SK-N-SH (cell line): ENCODE measurements around the gene ZNF32. TPM values are rescaled to one million over a fixed set of nuclear protein-coding genes. Genes with fewer than 3 reads are reported as not detected.
"Not testable (repeated sequence)": the region's sequence is repeated elsewhere in the genome, so short reads cannot be mapped to it uniquely, and the experiment has no call there.

Experiments
- CTCF ChIA-PET: fragments of 300-600, 350-600 bp; formaldehyde crosslinking; extraction: SDS; loops from one replicate; lab custom pipeline; 2021; lab: Yijun Ruan, JAX
- POLR2A ChIA-PET: fragments of 350-600 bp; sonication (Branson Sonifier 250); formaldehyde crosslinking; extraction: SDS; loops from one replicate; lab custom pipeline; 2020; ENCODE audit warnings: antibody characterized with exemption, inconsistent platforms; lab: Yijun Ruan, JAX
- DNase-seq: peaks from one replicate; pipeline ENCODE4 v3.0.0; 2012
- H2AFZ ChIP-seq: fragments of 200-600 bp; sonication (generic); 2 replicates; pipeline ENCODE4 v1.8.1; 2016; ENCODE audit warnings: antibody characterized with exemption, mild to moderate bottlenecking, low read depth
- H3F3A ChIP-seq: fragments of 200-600 bp; sonication (generic); replicated peaks from 2 replicates; pipeline ENCODE3; 2016; ENCODE audit warnings: antibody characterized with exemption, mild to moderate bottlenecking; ENCODE audit not compliant: insufficient read depth
- H3K27ac ChIP-seq, 2 experiments: fragments of 200-500 bp in 1 of 2; fragments of 200-600 bp in 1 of 2; sonication (Bioruptor generic) in 1 of 2; sonication (generic), shearing (Covaris generic) in 1 of 2; 2 replicates each; pipeline versions ENCODE4 v1.5.1 to v1.6.1; 2014 to 2016; ENCODE audit warnings: low read depth in 2 of 2, inconsistent platforms in 1 of 2, low read length in 1 of 2, mild to moderate bottlenecking in 1 of 2, mixed read lengths in 1 of 2
- H3K27me3 ChIP-seq: fragments of 200-600 bp; sonication (generic), shearing (Covaris generic); 2 replicates; pipeline ENCODE4 v1.6.1; 2016; ENCODE audit warnings: mixed run types; ENCODE audit not compliant: insufficient read depth
- H3K36me3 ChIP-seq, 2 experiments: fragments of 200-500 bp in 1 of 2; fragments of 200-600 bp in 1 of 2; sonication (Bioruptor generic) in 1 of 2; sonication (generic) in 1 of 2; replicated peaks in 1 of 2; 2 replicates each; pipeline versions ENCODE3 to v1.5.1; 2014 to 2016; ENCODE audit warnings: low read length in 1 of 2, mild to moderate bottlenecking in 1 of 2; ENCODE audit not compliant: insufficient read depth in 2 of 2, control insufficient read depth in 1 of 2
- H3K4me1 ChIP-seq, 2 experiments: fragments of 200-500 bp in 1 of 2; fragments of 200-600 bp in 1 of 2; sonication (Bioruptor generic) in 1 of 2; sonication (generic), shearing (Covaris generic) in 1 of 2; 2 replicates each; pipeline versions ENCODE4 v1.5.1 to v1.6.1; 2014 to 2016; ENCODE audit warnings: low read depth in 1 of 2, low read length in 1 of 2, mixed run types in 1 of 2; ENCODE audit not compliant: insufficient read depth in 2 of 2, control insufficient read depth in 1 of 2
- H3K4me2 ChIP-seq: fragments of 200-600 bp; sonication (generic), shearing (Covaris generic); 2 replicates; pipeline ENCODE4 v1.6.1; 2017; ENCODE audit warnings: mixed run types
- H3K4me3 ChIP-seq, 2 experiments: fragments of 200-500 bp in 1 of 2; fragments of 200-600 bp in 1 of 2; sonication (Bioruptor generic) in 1 of 2; sonication (generic), shearing (Covaris generic) in 1 of 2; 2 replicates each; pipeline versions ENCODE4 v1.5.1 to v1.8.1; 2014 to 2016; ENCODE audit warnings: low read depth in 2 of 2, inconsistent platforms in 1 of 2, low read length in 1 of 2, mild to moderate bottlenecking in 1 of 2, mixed read lengths in 1 of 2, moderate library complexity in 1 of 2
- H3K79me2 ChIP-seq: fragments of 200-600 bp; sonication (generic); 2 replicates; pipeline ENCODE4 v1.8.1; 2017; ENCODE audit warnings: mild to moderate bottlenecking; ENCODE audit not compliant: insufficient read depth
- H3K9ac ChIP-seq: fragments of 200-600 bp; sonication (generic); 2 replicates; pipeline ENCODE4 v1.6.1; 2017; ENCODE audit warnings: mixed run types
- H3K9me2 ChIP-seq: fragments of 200-600 bp; sonication (generic); 2 replicates; pipeline ENCODE4 v1.6.1; 2017; ENCODE audit warnings: mixed run types
- H3K9me3 ChIP-seq: fragments of 200-600 bp; sonication (generic); 2 replicates; pipeline ENCODE4 v1.6.1; 2017; ENCODE audit warnings: mixed run types, mild to moderate bottlenecking, moderate library complexity
- H4K20me1 ChIP-seq: fragments of 200-600 bp; sonication (generic); 2 replicates; pipeline ENCODE4 v1.6.1; 2017; ENCODE audit warnings: mild to moderate bottlenecking, mixed run types; ENCODE audit not compliant: insufficient read depth
- FOXM1 ChIP-seq: IDR thresholded peaks from 2 replicates; pipeline ENCODE4 v1.4.0; 2012; ENCODE audit warnings: low read depth, mild to moderate bottlenecking
- GATA2 ChIP-seq: sonication (generic); formaldehyde crosslinking; IDR thresholded peaks from 2 replicates; pipeline ENCODE4 v1.5.0; 2020; ENCODE audit warnings: mild to moderate bottlenecking, missing genetic modification reagents
- POLR2AphosphoS5 ChIP-seq: IDR thresholded peaks from 2 replicates; pipeline ENCODE4 v1.6.1; 2012; ENCODE audit warnings: low read depth, low read length
- REST ChIP-seq: IDR thresholded peaks from 2 replicates; pipeline ENCODE4 v1.6.1; 2012; ENCODE audit warnings: mild to moderate bottlenecking, low read depth, low read length, moderate library complexity
- USF1 ChIP-seq: IDR thresholded peaks from 2 replicates; pipeline ENCODE4 v1.4.0; 2012; ENCODE audit warnings: low read depth, borderline replicate concordance
- YY1 ChIP-seq: IDR thresholded peaks from 2 replicates; pipeline ENCODE4 v1.4.0; 2012; ENCODE audit warnings: low read depth, mild to moderate bottlenecking
- WGBS: methylation state at CpG from one replicate; pipeline ENCODE4 v1.1.6; 2017; ENCODE audit warnings: low lambda C conversion rate; 5-methylcytosine and 5-hydroxymethylcytosine counted together
- polyA plus RNA-seq, 3 experiments: library from polyadenylated mRNA; depleted of rRNA; stranded (reverse); fragments of >200 nt; gene quantifications; 2 replicates each; pipeline ENCODE4 v1.2.3, GENCODE V29; 2012

ZNF32 gene
- polyA plus RNA-seq, 1 of the 3 experiments (the other 2 are of a cell fraction) = 27.2 TPM

GRCh38 chr10:43605850-43606322 is 42.8 kb downstream of the ZNF32 start (continued):
- no peak for TF ChIP-seq REST

- POLR2A ChIA-PET, H3F3A ChIP-seq, H3K27me3 ChIP-seq, H3K79me2 ChIP-seq, H3K4me3 ChIP-seq, H4K20me1 ChIP-seq, H3K9me3 ChIP-seq, H3K4me2 ChIP-seq, H2AFZ ChIP-seq, H3K27ac ChIP-seq, H3K36me3 ChIP-seq, H3K9ac ChIP-seq, H3K4me1 ChIP-seq, H3K9me2 ChIP-seq, CTCF ChIA-PET, DNase-seq: not testable (repeated sequence)
- 42% methylated on average over 6 of the region's 6 CpGs for WGBS
These were observed 47.1 kb downstream of the ZNF32 start for GRCh38 chr10:43601576-43601975.

- no peak for DNase-seq
- no peaks in the 10 kb centered on the region for H3F3A ChIP-seq
- no peaks in the 10 kb centered on the region for H3K9me2 ChIP-seq
- TF ChIP-seq FOXM1 = no peak
- no peak for TF ChIP-seq GATA2 (CRISPR knock-in tag)
- TF ChIP-seq POLR2AphosphoS5 = no peak
- TF ChIP-seq YY1 = no peak
- TF ChIP-seq USF1 = no peak
- TF ChIP-seq, all 33 proteins: peak for 0
- Histone ChIP-seq H3K27ac (no peak overlapping the region), H3K4me2 (no peak overlapping the region), H3K4me1 (peaks cover 0 to 4% of the 10 kb centered on the region in 2 experiments; a peak in 1 of 4 replicates), H3K9me3 (no peaks in the 10 kb centered on the region), H3K4me3 (no peak overlapping the region), H3K79me2 (no peaks in the 10 kb centered on the region), H4K20me1 (no peaks in the 10 kb centered on the region), H3K36me3 (no peaks in the 10 kb centered on the region), H3K9ac (no peak overlapping the region), H3K27me3 (no peaks in the 10 kb centered on the region; the same call in 1 of the 2 replicates), H2AFZ (no peak overlapping the region)
- ChIA-PET CTCF (no interaction called here), POLR2A (no interaction called here)
- WGBS = 39% methylated on average over 2 of the region's 2 CpGs
These were observed 49.3 kb downstream of the ZNF32 start for GRCh38 chr10:43599333-43599732.
